NCI-H2227 treated with DMSO at 0.1 percent for 48 hours (cell line): ENCODE measurements around the gene SPDL1.

Source experiments
- DNase-seq: peaks from one replicate; lab custom pipeline; 2025; lab: John Stamatoyannopoulos, UW

The SPDL1 gene

DNA sequence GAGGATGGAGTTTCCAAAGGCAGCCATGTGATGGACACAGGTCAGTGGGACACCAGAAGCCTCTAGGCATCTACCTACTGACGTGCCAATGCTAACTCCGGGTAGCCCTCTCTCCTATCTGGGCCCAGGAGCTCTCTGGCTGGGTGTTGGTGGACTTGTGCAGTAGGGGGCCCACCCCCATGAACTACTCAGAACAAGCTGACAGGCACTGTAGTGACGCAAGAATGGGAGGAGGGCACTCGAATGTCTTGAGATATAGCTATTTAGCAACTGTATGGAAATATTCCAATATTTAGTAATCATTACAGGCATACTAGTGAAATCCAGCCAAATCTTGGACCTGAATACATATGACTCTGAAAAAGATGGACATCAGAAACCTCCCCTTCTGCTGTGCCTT is 47.8 kb downstream of the SPDL1 start:
- no peak for DNase-seq

DNA sequence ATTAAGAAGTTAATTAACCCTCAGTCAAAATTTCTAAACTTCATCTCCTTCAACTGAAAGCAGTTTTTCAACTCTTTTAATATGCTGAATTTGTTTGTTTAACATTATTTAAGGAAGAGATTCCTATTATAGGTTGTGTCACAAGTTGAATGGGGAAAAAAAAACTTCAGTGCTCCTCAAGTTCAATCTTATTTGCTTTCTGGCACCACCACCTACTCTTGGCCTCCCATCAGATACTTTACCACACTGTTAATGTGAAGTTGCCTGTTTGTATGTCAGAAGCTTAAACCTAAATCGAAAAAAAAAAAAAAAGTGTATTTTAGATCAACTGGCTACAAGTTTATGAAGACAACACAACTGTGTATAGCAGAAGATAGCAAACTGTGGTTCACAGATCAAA is 49.4 kb downstream of the SPDL1 start:
- DNase-seq = no peak

DNA sequence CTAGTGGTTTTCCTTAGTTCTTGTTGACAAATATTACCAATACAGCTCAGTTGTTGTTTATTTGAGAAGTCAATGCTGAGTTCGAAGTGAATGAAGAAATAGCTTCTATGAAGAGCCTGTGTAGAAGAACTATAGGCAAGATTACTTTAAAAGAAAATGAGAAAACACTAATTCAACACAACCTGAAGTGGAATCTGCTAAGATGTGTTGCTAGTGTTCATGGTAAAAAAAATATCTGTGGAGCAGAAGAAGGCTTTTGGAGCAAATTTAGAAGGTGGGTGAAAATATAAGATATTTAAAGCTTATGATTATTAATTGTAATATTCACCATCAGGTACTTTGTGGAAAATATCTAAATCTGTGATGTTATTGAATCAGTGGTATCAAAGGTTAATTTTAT is 51.0 kb downstream of the SPDL1 start:
- DNase-seq = no peak

DNA sequence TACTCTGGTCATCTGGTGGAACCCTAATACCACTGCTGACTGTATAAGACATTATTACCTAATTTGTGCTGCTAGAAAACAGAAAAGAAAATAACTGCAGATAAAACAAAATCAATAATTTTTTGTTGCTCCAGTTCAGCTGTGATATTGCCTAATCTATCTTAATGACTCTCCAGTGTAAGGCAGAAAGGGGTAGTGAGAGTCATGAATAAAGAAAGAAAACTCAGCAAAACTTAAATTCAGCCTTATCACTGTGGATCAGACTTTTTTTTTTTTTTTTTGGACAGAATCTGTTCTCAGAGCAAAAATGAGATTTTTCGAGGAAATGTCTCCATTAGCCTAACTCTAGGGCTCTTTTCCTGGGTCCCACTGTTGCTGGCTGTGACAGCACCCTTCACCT is 52.4 kb downstream of the SPDL1 start:
- no peak for DNase-seq

DNA sequence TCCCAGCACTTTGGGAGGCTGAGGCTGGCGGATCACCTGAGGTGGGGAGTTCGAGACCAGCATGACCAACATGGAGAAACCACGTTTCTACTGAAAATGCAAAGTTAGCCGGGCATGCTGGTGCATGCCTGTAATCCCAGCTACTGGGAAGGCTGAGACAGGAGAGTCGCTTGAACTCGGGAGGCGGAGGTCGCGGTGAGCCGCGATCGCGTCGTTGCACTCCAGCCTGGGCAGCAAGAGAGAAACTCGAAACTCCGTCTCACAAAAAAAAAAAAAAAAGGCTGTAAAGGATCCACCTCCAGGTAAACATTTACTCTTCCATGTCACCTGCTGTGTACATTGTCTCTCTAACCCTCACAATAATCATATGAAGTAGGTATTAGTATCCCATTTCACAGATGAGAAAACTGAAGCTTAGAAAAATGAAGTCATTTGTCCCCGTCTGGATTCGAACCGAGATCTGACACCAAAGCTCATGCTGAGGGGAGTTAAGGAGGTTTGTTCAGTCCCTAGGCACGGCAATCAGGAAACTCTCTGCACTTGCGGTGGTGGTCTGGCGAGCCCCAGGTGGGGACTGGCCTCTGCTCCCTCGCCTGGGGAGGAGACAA is 53.0 kb downstream of the SPDL1 start:
- DNase-seq = no peak

DNA sequence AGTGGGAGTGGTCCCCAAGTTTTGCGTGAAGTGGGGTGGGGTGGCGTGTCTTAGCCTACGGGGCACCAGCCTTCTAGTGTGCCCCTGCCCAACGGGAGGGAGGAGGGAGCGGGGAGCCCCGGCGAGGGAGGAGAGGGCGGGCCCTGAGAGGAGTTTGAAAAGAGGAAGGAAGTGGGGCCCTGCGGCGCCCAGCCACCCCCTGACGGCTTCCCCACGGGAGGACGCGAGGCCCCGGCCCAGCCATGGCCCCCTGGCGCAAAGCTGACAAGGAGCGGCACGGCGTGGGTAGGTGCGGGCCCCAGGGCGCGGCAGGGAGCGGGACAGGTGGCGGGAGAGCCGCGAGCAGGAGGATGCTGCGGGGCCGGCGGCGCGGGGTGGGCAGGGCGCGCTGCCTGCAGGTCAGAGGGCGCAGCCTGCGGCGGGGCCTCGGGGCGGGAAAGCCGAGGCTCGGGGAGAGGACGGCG is 53.5 kb downstream of the SPDL1 start, which contains the start of gene DOCK2:
DOCK2 (plus strand) TSS at position 191 of the 464 bp plus-strand sequence; CDS start at position 243, 52 bp downstream.
- no peak for DNase-seq

DNA sequence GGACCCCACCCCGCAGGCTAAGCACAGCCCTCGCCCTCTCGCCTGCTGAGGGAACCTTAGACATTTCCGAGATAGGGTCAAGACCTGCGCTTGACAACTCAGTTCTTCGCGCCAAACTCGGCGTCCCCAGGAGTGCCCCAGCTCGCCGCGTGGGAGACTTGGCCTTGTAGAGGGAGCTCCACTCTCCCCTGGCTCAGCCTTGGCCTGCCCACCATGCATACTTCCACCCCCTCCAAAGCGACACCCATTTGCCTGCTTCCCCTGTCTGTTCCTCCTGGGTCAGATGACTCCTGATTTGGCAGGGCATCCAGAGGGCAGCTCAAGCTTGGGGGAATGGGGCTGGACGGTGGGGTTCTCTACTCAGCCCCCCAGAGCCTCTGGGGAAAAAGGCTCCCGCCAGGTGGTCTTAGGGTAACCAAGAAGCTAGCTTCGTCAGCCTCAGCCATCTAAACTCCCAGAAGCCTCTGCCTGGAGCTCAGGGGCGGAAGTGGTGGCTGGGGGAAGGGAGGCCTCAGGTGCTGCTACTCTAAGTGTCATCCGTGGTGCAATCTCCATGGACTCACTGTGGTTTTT is 54.1 kb downstream of the SPDL1 start:
- no peak for DNase-seq

DNA sequence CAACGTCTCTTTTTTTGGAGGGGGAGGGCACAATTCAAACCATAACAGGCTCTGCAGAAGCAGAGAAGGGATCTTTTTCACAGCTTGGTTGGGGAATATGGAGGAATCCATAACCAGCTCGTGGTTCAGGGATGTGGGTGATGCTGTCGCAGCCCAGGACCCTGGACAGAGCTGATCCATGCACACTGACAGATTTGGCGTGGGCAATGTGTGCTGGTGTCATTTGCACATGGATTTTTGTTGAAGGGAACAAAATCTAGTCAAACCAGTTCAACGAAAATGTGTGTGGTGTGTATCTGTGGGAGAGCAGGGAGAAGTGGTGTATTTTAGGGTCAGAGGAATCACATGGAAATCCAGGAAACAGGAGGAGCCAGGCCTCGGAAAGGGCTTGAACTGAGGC is 57.7 kb downstream of the SPDL1 start:
- DNase-seq = no peak

DNA sequence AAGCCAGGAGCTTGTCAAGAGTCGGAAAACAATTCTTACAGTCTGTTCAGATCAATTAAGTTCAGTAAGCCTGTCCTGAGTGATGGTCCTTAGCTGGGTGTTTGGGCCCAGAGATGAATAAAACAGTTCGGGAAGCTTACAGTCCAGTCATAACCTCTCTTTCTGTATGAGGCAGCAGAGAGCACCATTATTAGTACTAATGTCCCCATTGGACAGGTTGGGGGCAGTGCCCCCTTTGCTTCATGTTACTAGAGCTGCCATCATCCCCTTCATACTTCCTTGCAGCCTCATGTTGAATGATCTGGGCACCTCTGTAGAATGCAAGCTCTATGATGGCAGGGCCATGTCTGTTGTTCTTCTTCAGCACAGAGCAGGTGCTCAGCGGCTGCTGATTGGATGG is 63.3 kb downstream of the SPDL1 start:
- no peak for DNase-seq

DNA sequence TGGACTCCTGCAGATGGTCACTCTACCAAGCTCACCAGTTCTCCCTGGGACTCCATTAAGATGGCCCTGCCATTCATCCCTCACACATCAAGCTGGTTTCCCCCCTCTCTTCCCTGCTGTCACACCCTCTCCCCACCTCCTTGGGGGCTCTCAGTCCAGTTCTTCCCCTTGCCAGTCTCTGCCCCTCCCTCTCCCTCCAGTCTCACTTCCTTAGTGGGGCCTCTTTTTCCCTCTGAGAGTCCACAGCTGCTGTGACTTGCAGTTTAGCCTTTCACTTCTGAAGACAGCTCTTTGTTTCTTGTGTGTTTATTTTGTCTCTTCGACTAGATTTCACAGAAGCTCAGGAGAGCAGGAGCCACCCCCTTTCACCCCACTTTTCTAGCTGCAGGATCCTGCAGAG is 64.0 kb downstream of the SPDL1 start:
- no peak for DNase-seq

DNA sequence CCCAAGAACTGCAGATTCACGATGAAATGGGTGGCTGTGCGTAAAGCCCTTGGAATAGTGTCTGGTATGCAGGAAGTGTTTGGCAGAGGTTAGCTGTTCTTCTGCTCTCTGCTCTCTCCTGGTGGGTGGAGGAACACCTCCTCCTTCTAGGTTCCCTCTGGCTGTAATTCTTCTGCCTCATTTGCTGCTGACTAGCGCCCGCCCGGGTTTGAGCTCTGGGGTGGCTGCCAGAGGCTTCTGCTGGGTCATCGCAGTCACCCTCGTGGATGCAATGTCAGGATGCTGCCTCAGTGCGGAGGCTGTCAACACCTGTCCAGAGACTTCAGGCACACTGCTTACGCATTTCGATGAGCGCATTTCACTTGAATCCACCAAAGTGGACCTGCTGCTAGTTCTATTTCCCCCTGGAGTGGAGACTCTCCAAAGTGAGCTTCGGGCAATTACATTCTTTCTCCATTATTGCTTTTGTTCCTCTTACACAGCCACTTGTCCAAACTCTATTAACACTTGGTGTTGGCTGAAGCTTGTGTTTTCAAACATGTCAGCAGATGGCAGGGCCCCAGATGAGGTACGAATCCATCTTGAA is 65.2 kb downstream of the SPDL1 start:
- DNase-seq = no peak

DNA sequence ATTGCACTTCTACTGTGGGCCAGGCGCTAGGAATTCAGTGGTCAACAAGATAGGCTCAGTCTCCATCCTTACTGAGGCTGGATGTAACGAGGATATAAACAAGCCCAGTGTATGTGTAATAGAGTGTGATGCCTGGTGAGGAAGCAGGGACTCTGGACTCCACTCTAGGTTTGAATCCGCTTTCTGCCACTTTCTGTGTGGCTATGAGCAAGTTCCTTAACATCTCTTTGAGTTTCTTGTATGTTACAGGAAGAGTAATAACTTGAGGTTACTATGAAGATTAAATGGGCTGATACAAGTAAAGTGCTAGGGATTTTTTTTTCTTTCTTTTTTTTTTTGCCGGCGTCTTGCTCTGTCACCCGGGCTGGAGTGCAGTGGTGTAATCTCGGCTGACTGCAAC is 65.9 kb downstream of the SPDL1 start:
- DNase-seq = no peak

DNA sequence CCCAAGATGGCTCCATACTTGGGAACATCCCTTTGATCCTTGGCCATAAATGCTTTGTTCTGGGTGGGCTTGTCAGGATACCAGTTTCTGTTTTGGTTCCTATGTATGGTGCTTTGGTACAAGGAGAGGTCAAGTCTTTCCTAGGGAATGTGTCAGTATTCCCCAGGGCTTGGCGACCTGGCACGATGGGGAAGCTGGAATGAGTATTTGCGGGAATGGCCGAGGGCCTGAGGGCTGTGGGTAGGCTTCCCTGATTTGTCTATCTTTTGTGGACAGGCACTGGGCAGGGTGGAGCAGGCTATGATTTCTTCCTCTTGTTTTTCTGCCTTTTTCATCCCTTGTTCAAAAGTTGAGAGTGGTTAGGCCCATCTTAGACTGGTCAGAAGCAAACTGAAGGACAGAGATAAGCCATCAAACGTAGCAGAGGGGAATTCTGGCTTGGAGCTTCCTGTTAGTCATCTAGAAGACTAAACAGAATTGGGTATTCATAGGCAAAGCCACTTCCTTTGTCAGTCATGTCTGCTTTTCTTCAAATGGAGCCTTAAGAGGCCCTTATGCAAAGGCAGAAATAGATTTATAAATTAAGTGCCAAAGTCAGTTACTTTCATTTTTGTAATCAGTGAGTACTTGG is 67.2 kb downstream of the SPDL1 start:
- DNase-seq = no peak

DNA sequence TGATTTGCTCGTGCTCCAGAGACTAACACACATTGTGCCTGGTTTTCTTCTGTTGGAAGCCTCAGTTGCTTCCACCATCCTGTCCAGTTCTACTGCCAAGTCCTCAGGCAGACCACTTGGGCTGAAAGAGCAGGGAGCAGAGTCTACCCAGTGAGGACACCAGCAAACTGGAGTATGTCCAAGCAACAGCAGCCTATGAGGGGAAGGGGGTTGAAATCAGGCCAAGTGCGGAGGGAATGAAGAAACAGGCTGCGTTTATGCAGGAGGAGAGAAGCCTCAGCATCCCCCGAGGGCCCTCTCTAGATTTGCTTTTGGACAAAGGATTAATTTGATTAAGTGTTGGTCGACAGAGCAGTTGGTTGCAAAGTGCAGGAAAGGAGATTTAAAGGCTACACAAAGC is 68.0 kb downstream of the SPDL1 start:
- no peak for DNase-seq

DNA sequence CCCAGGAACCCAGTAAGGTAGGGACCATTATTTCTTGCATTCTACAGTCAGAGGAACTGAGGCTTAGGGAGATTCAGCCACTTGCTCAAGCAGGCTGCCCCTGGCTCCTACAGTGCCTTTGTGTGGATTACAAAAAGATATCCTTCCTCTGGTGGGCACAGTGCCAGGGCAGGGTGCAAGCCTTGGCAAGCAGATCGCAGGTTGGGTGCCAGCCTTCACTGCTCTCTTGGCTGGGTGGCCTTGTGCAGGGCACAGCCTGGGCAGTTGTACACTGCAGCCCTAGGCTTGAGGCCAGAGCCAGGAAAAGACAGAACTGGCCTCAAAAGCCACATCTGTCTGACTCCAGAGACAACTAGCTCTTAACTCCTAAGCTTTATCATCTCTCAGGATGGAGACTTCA is 68.5 kb downstream of the SPDL1 start:
- no peak for DNase-seq

DNA sequence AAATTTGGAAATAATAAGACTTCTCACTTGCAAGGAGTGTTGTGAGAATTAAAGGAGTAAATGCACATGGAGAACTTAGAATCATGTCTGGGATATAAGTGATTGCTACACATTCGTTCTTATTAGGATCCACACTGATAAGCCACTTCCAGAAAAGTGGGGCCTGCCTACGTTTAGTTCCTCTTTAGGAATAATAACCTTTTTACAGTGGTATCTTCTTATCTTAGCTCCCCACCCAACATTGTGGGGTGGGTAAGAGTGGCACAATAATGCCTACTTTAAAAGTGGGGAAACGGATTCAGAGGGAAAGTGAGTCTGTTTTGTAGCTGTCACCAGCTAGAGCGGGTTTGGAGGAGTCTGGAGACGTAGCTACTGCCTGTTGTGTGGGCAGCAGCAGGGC is 69.5 kb downstream of the SPDL1 start:
- DNase-seq = no peak
